Measurements from ENCODE around the gene ANGPTL3.
"Not testable (repeated sequence)": the region's sequence is repeated elsewhere in the genome, so short reads cannot be mapped to it uniquely, and the experiment has no call there.

The ANGPTL3 gene, protein sequence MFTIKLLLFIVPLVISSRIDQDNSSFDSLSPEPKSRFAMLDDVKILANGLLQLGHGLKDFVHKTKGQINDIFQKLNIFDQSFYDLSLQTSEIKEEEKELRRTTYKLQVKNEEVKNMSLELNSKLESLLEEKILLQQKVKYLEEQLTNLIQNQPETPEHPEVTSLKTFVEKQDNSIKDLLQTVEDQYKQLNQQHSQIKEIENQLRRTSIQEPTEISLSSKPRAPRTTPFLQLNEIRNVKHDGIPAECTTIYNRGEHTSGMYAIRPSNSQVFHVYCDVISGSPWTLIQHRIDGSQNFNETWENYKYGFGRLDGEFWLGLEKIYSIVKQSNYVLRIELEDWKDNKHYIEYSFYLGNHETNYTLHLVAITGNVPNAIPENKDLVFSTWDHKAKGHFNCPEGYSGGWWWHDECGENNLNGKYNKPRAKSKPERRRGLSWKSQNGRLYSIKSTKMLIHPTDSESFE

DNA sequence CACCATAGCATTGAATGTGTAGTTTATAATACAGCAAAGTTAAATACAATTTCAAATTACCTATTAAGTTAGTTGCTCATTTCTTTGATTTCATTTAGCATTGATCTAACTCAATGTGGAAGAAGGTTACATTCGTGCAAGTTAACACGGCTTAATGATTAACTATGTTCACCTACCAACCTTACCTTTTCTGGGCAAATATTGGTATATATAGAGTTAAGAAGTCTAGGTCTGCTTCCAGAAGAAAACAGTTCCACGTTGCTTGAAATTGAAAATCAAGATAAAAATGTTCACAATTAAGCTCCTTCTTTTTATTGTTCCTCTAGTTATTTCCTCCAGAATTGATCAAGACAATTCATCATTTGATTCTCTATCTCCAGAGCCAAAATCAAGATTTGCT lies at the start of gene ANGPTL3:
Gene ANGPTL3, plus strand, starts transcription at position 240 of the 400 bp plus-strand sequence. Its CDS starts 47 bp downstream, at position 287.
- no peak for DNase-seq (ENCODE audit: low spot score)

DNA sequence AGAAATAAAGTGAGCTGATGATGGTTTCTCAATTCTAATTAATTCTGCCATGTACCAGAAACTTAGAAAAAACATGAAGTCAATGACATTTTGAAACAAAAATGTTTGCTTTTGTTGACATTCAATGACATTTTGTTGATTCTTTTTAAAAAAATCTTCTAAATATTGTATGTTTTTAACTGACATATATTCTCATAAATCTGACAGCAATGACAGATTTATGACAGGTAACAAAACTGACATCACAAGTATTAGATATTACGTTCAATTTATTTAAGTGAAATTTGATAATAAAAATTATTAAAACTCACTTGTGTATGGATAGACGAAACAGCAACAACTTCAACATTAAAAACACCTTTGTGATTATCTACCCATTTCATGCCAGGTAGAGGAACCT lies 36.0 kb upstream of the ANGPTL3 start:
- DNase-seq (ENCODE audit: low spot score) = no peak

DNA sequence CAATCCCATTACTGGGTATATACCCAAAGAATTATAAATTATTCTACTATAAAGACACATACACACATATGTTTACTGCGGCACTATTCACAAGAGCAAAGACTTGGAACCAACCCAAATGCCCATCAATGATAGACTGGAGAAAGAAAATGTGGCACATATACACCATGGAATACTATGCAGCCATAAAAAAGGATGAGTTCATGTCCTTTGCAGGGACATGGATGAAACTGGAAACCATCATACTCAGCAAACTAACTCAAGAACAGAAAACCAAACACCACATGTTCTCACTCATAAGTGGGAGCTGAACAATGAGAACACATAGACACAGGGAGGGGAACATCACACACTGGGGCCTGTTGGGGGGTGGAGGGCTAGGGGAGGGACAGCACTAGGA lies 30.1 kb upstream of the ANGPTL3 start:
- DNase-seq (ENCODE audit: low spot score) = not testable (repeated sequence)

DNA sequence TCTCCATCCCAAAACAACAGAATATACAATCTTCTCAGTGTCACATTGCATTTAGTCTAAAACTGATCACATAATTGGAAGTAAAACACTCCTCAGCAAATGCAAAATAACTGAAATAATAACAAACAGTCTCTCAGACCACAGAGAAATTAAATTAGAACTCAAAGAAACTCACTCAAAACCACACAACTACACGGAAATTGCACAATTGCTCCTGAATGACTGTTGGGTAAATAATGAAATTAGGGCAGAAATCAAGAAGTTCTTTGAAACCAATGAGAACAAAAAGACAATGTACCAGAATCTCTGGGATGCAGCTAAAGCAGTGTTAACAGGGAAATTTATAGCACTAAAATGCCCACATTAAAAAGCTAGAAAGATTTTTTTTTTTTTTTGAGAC lies 29.4 kb upstream of the ANGPTL3 start:
- DNase-seq (ENCODE audit: low spot score) = not testable (repeated sequence)

- not testable (repeated sequence) for DNase-seq (ENCODE audit: low spot score)
These were observed 25.8 kb upstream of the ANGPTL3 start for GRCh38 chr1:62571517-62571916.

DNA sequence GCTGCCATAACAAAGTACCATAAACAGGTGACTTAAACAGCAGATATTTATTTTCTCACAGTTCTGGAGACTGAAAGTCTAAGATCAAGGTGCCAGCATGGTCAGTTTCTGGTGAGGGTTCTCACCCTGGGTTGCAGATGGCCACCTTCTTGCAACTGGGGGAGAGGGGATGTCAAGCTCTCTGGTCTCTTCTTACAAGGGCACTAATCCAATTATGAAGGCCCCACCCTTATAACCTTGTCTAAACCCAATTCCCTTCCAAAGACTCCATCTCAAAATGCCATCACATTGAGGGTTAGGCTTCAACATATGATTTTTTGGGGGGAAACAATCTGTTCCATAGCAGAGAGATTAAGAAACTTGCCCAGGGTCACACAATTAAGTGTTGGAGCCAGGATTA lies 24.8 kb upstream of the ANGPTL3 start:
- no peak for DNase-seq (ENCODE audit: low spot score)

DNA sequence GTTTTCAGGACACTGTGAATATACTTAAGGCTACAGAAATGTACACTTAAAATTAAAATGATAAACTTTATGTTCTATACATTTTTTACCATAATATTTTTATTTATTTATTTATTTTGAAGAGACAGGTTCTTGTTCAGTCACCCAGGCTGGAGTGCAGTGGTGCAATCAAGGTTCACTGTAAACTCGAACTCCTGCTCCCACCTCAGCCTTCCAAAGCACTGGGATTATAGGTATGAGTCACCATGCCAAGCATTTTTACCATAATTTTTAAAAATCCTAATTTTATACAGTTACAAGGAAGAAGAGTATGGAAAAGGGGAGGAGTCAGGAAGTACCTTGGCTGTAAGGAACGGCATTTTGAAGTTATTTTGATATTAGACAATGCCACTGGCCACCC lies 23.6 kb upstream of the ANGPTL3 start:
- DNase-seq (ENCODE audit: low spot score) = no peak

- DNase-seq (ENCODE audit: low spot score) = no peak
These were observed 11.7 kb upstream of the ANGPTL3 start for GRCh38 chr1:62585469-62586155.

GRCh38 chr1:62588000-62588399 lies 9.3 kb upstream of the ANGPTL3 start:
- no peak for DNase-seq (ENCODE audit: low spot score)

- no peak for DNase-seq (ENCODE audit: low spot score)
These were observed 8.0 kb upstream of the ANGPTL3 start for GRCh38 chr1:62589321-62589720.

DNA sequence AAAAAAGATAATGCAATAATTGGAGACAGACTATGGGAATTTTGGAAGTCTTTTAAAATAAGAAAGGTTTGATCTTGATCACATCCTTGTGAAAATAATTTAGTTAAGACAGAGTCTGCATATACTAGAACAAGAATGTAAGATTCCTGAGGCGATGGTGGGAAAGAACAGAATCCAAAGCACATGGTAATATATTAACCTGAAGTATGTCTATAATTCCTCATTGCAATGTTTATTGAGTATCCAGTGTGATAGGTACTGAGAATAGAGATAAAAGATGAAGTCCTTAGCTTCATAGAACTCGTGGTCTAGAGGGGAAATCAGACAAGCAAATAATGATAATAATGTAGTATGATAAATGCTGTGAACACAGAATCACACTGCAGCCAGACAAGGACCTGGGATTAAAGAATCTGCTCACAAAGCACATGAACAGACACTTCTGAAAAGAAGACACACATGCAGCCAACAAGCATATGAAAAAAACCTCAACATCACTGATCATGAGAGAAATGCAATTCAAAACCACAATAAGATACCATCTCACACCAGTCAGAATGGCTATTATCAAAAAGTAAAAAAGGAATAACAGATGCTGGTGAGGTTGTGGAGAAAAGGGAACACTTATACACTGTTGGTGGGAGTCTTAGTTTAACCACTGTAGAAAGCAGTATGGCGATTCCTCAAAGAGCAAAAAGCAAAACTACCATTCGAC lies 6.9 kb upstream of the ANGPTL3 start:
- DNase-seq (ENCODE audit: low spot score) = no peak

DNA sequence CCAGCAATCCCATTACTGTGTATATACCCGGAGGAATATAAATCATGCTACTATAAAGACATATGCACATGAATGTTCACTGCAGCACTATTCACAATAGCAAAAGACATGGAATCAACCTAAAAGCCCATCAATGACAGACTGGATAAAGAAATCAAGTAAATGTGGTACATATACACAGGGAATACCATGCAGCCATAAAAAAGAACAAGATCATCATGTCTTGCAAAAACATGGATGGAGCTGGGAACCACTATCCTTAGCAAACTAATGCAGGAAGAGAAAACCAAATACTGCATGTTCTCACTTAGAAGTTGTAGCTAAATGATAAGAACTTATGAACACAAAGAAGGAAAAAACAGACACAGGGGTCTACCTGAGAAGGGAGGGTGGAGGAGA lies 6.4 kb upstream of the ANGPTL3 start:
- no peak for DNase-seq (ENCODE audit: low spot score)

GRCh38 chr1:62593825-62594394 lies 3.4 kb upstream of the ANGPTL3 start:
- DNase-seq (ENCODE audit: low spot score) = no peak

DNA sequence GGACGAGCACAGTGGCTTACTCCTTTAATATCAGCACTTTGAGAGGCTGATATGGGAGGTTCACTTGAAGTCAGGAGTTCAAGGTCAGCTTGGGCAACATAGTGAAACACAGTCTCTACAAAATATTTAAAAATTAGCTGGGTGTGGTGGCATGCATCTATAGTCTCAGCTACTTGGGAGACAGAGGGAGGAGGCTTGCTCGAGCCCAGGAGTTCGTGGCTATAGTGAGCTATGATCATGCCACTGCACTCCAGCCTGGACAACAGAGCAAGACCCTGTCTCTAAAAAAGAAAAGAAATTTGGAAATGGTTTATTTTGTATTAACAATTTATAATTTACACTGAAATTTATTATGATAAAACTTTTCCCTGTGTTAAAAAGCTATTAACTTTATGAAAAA lies 1.7 kb upstream of the ANGPTL3 start:
- DNase-seq (ENCODE audit: low spot score) = no peak

GRCh38 chr1:62599044-62599443 lies 1.7 kb downstream of the ANGPTL3 start:
- DNase-seq (ENCODE audit: low spot score) = no peak

GRCh38 chr1:62601457-62601856 lies 4.1 kb downstream of the ANGPTL3 start:
- DNase-seq (ENCODE audit: low spot score) = no peak

DNA sequence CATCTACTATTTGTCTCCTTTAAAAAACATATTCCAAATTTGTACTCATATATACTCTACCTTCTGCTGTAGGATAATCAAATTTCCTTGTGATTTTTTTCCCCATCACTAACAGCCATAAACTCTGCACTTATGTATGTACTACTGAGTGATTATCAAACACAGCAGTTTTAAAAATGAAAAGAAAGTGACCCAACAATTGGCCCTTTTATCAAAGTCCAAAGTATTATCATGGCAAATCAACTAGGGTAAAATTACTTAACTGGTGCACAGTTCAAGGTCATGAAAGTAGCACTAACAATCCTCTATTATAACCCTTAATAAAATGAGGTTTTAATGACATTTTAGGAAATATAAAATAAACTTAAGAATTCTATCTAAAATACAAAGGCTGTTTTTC lies 11.6 kb downstream of the ANGPTL3 start:
- no peak for DNase-seq (ENCODE audit: low spot score)

DNA sequence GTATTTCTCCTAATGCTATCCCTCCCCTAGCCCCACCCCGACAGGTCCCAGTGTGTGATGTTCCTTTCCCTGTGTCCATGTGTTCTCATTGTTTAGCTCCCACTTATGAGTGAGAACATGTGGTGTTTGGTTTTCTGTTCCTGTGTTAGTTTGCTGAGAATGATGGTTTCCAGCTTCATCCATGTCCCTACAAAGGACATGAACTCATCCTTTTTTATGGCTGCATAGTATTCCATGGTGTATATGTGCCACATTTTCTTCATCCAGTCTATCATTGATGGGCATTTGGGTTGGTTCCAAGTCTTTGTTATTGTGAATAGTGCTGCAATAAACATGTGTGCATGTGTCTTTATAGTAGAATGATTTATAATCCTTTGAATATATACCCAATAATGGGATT lies 13.3 kb downstream of the ANGPTL3 start:
- DNase-seq (ENCODE audit: low spot score) = not testable (repeated sequence)

- no peak for DNase-seq (ENCODE audit: low spot score)
These were observed 15.4 kb downstream of the ANGPTL3 start for GRCh38 chr1:62612770-62613169.

DNA sequence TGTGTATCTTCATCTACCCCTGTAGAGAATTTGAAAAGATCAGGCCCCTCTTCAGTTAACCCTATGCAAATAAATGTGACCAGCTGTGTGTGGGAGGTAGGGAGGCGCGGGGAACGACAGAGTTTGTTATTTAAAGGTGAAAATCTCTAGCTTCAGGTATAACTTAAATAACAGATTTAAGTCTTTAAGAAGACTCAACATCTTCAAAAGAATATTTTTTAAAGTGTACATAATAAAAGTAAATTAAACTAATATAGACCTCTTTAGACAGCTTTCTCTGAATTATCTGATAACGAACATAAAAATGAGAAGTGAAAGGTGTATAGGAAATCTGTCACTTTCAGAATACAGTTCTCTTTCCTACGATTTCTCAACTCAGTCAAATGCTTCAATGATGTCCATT lies 16.0 kb downstream of the ANGPTL3 start:
- DNase-seq (ENCODE audit: low spot score) = no peak

- peak; percentile 13 for DNase-seq (ENCODE audit: low spot score)
These were observed 16.6 kb downstream of the ANGPTL3 start for GRCh38 chr1:62613890-62614289.

DNA sequence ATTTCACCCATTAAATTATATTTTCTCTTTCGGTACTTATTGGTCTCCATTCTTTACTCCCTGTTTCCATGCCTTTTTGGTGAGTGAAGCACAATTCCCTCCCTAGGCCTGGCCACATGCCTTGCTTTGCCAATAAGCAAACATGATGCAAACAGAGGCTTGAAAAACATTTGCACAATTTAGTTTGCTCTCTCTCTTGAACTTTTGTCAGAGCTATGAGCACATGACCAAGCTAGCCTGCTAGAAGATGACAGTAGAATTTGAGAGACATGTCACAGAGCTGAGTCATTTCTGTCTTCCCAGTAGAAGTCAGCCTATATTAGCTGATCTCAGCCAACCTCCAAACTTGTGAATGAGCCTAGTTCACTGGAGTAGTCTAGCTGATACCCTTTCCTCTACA lies 24.6 kb downstream of the ANGPTL3 start:
- DNase-seq (ENCODE audit: low spot score) = peak; percentile 79
